Measurements from ENCODE around the gene RTRAF. TPM values are rescaled to one million over a fixed set of nuclear protein-coding genes. Genes with fewer than 3 reads are reported as not detected.

Gene RTRAF
- total and polyA plus RNA-seq, 3 donors from 2014 or later = 157 to 439 (median 170) TPM

DNA sequence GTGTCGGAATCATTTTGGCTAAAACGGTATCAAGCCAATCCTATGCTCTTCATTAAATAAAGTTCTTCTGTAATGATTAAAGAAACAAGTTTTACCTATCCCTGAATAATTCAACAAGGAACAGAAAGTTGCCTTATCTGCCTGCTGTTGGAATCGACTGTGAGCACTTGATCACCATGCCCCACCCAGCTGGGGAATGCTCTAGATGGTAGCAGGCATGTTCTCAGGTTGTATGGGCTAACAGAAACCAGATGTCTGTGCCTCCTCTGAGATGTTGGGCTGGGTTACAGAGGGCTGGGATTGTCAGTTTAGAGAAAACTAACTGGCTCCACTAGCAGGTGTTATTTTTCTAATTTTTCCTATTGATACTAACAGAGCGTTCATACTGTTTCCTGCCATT lies 28.9 kb downstream of the RTRAF start:
- 86 to 87% methylated on average over 4 of the region's 4 CpGs for WGBS, 2 donors
- H3K4me1 ChIP-seq = peaks cover 11% of the 10 kb centered on the region
- TF ChIP-seq, protein P1, sequence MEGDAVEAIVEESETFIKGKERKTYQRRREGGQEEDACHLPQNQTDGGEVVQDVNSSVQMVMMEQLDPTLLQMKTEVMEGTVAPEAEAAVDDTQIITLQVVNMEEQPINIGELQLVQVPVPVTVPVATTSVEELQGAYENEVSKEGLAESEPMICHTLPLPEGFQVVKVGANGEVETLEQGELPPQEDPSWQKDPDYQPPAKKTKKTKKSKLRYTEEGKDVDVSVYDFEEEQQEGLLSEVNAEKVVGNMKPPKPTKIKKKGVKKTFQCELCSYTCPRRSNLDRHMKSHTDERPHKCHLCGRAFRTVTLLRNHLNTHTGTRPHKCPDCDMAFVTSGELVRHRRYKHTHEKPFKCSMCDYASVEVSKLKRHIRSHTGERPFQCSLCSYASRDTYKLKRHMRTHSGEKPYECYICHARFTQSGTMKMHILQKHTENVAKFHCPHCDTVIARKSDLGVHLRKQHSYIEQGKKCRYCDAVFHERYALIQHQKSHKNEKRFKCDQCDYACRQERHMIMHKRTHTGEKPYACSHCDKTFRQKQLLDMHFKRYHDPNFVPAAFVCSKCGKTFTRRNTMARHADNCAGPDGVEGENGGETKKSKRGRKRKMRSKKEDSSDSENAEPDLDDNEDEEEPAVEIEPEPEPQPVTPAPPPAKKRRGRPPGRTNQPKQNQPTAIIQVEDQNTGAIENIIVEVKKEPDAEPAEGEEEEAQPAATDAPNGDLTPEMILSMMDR (IDR thresholded peaks at IDR 0.05) = no peak
- no peak for TF ChIP-seq POLR2A (IDR thresholded peaks at IDR 0.05)
- no peak overlapping the region for H3K4me3 ChIP-seq
- no peak overlapping the region for H3K27ac ChIP-seq
- no peaks in the 10 kb centered on the region for H3K27me3 ChIP-seq
- H3K9me3 ChIP-seq = no peaks in the 10 kb centered on the region
- intact Hi-C loops (cut with DNase I; ENCODE audit: low total_unique reads) = no loop called here
- no peak for DNase-seq
- no peaks in the 10 kb centered on the region for H3K36me3 ChIP-seq (ENCODE audit: low read depth, missing control alignments)

GRCh38 chr14:52018970-52019369 lies 29.6 kb downstream of the RTRAF start:
- 83 to 88% methylated on average over 8 of the region's 8 CpGs for WGBS, 2 donors
- Histone ChIP-seq H3K9me3 (no peaks in the 10 kb centered on the region), H3K4me3 (no peak overlapping the region), H3K27ac (no peak overlapping the region), H3K27me3 (no peaks in the 10 kb centered on the region), H3K36me3 (ENCODE audit: low read depth, missing control alignments) (no peaks in the 10 kb centered on the region), H3K4me1 (peaks cover 10% of the 10 kb centered on the region)
- intact Hi-C loops (cut with DNase I; ENCODE audit: low total_unique reads) = no loop called here
- no peak for DNase-seq
- no peak for TF ChIP-seq POLR2A (IDR thresholded peaks at IDR 0.05)
- TF ChIP-seq, protein P1 (IDR thresholded peaks at IDR 0.05) = no peak

DNA sequence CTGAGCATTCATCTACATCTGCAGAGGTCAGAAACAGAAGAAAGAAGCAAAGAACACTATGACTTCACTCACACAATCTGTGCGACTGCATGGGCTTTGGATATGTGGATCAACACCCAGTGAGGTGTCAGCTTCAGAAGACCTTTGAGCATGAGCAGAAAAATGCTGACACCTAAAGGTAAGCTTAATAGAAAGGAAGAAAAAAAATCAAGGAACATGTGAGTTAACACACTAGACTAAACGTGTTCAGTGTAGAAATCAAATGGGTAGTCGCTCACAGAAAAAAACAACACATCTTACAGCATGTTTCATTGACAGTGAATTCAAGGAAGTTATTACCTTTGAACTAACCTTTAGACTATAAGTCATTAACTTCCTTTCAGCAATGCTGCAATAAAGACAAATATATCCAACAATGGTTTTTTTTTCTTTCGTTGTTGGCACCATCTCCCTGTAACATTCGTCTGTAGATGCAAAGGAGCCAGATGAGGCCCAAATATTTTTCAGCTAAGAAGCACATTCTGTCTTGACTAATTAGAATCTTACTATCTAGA lies 30.9 kb downstream of the RTRAF start:
- no peak overlapping the region for H3K27ac ChIP-seq

GRCh38 chr14:52020866-52021717 lies 31.7 kb downstream of the RTRAF start:
- 68 to 70% methylated on average over 7 of the region's 7 CpGs for WGBS, 2 donors
- no peak for DNase-seq
- no peak for TF ChIP-seq POLR2A (IDR thresholded peaks at IDR 0.05)
- TF ChIP-seq, protein P1 (IDR thresholded peaks at IDR 0.05) = no peak
- H3K4me3 ChIP-seq = no peak overlapping the region
- H3K27me3 ChIP-seq = no peaks in the 10 kb centered on the region
- no peaks in the 10 kb centered on the region for H3K4me1 ChIP-seq
- no peak overlapping the region for H3K27ac ChIP-seq
- H3K36me3 ChIP-seq (ENCODE audit: low read depth, missing control alignments) = no peaks in the 10 kb centered on the region
- intact Hi-C loops (cut with DNase I; ENCODE audit: low total_unique reads) = no loop called here
- no peaks in the 10 kb centered on the region for H3K9me3 ChIP-seq

More for the DNA sequence above, 30.9 kb downstream of the RTRAF start:
- no peaks in the 10 kb centered on the region for H3K36me3 ChIP-seq (ENCODE audit: low read depth, missing control alignments)
- no peak for DNase-seq
- no peaks in the 10 kb centered on the region for H3K9me3 ChIP-seq
- TF ChIP-seq, protein P1 (IDR thresholded peaks at IDR 0.05) = no peak
- no peak for TF ChIP-seq POLR2A (IDR thresholded peaks at IDR 0.05)
- 80 to 81% methylated on average over 5 of the region's 5 CpGs for WGBS, 2 donors
- no peaks in the 10 kb centered on the region for H3K4me1 ChIP-seq
- H3K27me3 ChIP-seq = no peaks in the 10 kb centered on the region
- intact Hi-C loops (cut with DNase I; ENCODE audit: low total_unique reads) = no loop called here
- no peak overlapping the region for H3K4me3 ChIP-seq

Measured in testis (tissue), 3 donors.